GM19455 (cell line): ENCODE data around the gene DAND5.
"Not testable (repeated sequence)": the region's sequence is repeated elsewhere in the genome, so short reads cannot be mapped to it uniquely, and the experiment has no call there.

Experiments
- ATAC-seq: cut with Tn5 transposase; IDR thresholded peaks from one replicate; pipeline ENCODE4 v1.9.1; 2021; ENCODE audit not compliant: unreplicated experiment

DAND5 gene

DNA sequence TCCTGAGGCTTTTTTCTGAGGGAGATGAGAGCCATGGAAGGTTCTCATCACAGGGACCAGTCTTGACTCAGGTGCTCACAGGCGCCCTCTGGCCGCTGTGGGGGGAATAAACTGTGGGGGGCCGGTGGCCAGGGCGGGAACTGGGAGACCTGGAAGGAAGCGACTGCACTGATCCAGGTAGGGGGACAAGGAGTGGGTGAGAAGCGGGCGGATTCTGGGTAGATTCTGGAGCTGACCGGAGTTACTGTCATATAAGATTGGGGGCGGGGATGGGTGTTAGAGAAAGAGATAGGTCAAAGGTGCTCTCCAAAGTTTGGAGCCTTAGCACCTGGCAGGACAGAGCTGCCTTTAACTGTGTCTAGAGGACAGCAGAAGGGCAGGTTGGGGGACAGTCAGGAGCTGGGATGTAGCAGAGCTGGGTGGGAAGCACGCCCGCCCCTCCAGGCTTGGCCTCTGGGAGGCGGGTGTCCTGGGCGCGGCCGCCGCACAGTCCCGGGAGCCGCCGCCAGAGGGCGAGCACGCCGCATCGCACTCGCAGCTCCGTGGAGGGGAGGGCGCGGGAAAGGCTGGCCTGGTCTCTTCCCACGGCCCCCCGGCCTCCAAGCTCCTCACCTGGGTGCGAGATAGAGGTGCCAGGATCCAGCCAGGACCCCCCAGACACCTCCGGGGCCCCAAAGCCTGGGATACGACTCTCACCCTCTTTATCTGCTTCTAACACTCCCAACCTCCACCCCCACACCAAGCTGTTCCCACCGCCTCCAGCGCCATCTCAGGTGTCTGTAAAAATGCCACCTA, 4.2 kb upstream of the DAND5 start:
- ATAC-seq: no peak

- no peak for ATAC-seq
These were observed 3.6 kb upstream of the DAND5 start for GRCh38 chr19:12965812-12966135.

DNA sequence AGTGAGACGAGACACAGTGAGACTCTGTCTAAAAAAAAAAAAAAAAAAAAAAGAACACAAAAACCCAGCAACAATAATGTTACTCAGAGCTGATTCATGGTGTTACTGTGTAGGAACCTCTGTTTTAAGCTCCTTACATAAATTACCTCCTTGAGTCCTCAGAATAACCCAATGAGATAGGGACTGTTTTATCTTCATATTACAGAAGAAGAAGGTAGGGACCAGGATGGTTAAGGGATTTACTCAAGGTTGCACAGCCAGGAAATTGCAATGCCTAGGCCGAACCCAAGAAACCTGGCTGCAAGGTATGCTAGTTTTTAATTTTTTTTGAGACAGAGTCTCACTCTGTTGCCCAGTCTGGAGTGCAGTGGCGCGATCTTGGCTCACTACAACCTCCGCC, 1.5 kb upstream of the DAND5 start:
- ATAC-seq: no peak

DNA sequence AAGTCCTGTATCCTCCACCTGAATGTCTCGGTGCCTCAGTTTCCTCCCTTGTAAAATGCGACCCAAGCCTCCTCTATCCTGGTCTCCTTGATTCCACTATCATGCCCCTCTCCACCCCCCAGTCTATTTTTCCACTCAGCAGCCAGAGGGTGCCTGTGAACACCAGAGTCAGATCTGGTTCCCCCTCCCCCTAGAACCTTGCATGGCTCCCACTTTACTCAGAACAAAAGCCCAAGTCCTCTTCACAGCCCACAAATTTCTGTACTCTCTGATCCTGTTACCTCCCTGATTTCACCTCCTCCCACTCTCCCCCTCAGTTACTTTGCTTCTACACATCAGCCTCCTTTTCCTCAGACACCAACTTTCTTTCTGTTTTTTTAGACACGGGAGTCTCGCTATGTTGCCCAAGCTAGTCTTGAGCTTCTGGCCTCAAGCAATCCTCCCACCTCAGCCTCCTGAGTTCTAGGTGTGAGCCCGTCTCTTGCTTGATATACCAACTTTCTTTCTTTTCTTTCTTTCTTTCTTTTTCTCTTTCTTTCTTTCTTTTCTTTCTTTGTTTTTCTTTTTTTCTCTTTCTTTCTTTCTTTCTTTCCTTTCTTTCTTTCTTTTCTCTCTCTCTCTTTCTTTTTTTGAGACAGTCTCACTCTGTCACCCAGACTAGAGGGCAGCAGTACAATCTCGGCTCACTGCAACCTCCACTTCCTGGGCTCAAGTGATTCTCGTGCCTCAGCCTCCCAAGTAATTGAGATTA, 869 bp downstream of the DAND5 start:
- no peak for ATAC-seq

GRCh38 chr19:12973236-12973635, 3.9 kb downstream of the DAND5 start:
- no peak for ATAC-seq

DNA sequence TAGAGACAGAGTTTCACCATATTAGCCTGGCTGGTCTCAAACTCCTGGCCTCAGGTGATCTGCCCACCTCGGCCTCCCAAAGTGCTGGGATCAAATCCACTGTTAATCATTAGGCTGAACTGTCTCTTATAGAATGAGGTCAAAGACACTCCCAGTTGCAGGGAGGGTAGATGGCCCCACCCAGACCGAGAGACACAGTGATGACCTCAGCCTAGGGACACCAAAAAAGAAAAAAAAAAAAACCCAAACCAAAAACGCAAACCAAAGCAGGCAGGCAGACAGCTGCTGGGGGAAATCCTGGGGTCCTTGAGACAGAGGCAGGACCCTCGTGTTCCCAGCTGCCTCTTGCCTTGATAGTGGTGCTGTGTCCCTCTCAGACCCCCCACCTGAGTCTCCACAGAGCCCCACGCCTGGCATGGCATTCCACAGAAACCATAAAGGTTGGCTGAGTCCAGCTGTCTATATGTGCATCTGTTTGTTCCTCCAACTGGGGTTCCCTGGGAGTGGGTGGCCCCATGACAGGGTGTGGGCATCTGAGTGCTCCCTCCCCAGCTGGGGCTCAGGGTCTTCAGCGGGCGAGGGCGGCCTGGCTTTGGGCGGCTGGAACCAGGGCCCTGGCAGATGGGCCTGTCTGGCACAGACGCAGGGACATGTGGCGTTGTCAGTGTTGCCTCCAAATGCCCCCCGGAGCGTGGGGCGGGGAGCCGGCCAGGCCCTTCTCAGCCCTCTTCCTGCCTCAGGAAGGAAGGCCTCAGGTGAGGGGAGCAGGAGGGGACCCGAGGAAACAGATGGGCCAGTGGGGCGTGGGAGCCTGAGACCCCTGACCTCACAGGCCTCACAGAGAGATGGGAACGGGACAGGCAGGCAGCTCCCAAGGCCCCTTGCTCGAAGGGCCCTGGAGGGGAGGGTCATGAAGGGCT, 5.2 kb downstream of the DAND5 start:
- no peak for ATAC-seq

DNA sequence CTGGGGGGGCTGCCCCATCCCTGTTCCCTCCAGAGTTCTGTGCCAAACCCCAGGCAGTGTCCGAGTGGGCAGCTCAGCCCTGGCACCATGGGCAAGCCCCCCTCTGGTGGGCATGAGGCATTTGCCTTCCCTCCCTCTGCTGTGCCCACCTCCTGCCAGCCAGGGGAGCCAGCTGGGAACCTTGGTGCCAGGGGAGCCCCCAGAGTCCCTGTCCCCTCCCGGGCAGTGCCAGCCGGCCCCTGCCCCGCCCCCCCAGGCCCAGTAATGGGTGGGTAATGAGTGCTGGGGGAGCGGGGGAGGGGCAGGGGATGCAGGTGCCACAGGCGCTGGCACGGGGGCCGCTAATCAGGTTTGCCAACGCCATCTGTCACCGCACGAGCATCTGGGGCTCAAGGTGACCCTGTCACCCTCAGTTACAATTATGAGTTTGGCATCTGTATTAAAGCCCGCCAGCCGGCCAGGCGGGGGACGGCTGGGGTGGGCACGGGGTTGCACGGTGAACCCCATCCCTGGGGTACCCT, 5.9 kb downstream of the DAND5 start:
- ATAC-seq: no peak

DNA sequence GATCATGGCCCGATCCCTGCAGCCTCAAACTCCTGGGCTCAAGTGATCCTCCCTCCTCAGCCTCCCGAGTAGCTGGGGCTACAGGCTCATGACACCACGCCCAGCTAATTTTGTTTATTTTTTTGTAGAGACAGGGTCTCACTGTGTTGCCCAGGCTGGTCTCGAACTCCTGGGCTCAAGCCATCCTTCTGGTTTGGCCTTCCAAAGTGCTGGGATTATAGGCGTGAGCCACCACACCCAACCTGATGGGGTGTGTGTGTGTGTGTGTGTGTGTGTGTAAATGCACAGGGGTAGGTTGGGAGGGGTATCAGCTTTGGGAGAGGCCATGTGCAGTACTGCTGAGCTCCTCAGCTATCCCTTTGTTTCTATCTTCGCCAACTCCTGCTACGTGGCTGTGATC, 6.7 kb downstream of the DAND5 start:
- ATAC-seq: not testable (repeated sequence)

- no peak for ATAC-seq
These were observed 10.6 kb downstream of the DAND5 start for GRCh38 chr19:12979974-12980373.

GRCh38 chr19:12982648-12983047, 13.3 kb downstream of the DAND5 start:
- no peak for ATAC-seq

- no peak for ATAC-seq
These were observed 13.7 kb downstream of the DAND5 start for GRCh38 chr19:12983091-12983490.

- ATAC-seq: no peak
These were observed 14.3 kb downstream of the DAND5 start for GRCh38 chr19:12983542-12984142.

DNA sequence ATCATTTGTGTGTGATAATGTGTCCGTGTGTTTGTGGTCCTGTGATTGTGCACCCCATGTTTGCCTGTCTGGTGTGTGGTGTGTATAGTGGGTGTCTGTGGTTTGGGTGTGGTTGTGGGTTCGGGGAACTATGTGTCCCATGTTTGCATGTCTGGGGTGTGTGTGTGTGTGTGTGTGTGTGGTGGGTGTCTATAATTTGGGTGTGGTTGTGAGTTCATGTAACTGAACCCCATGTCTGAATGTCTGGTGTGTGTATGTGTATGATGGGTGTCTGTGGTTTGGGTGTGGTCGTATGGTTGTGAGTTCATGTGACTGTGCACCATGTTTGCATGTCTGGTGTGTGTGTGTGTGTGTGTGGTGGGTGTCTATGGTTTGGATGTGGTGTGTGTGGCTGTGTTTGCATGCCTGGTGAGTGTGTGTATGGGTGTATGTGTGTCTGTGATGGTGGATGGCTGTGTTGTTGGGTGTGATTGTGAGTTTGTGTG, 14.8 kb downstream of the DAND5 start:
- ATAC-seq: no peak

- ATAC-seq: no peak
These were observed 15.3 kb downstream of the DAND5 start for GRCh38 chr19:12984683-12985048.

- no peak for ATAC-seq
These were observed 15.8 kb downstream of the DAND5 start for GRCh38 chr19:12985049-12985776.

DNA sequence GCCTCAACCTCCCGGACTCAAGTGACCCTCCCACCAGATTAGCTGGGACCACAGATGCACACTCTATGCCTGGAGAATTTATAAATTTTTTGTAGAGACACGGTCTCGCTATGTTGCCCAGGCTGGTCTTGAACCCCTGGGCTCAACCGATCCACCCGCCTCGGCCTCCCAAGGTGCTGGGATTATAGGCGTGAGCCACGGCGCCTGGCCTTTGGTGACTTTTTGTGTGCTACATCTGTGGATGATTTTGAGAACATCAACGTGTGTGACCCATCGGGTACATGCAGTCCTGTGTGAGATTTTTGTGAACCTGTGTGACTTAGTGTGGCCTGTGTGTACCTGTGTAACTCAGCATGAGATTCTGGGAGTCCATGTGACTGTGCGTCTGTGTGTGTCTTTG, 17.4 kb downstream of the DAND5 start:
- ATAC-seq: no peak

- ATAC-seq: no peak
These were observed 17.8 kb downstream of the DAND5 start for GRCh38 chr19:12987190-12987589.

DNA sequence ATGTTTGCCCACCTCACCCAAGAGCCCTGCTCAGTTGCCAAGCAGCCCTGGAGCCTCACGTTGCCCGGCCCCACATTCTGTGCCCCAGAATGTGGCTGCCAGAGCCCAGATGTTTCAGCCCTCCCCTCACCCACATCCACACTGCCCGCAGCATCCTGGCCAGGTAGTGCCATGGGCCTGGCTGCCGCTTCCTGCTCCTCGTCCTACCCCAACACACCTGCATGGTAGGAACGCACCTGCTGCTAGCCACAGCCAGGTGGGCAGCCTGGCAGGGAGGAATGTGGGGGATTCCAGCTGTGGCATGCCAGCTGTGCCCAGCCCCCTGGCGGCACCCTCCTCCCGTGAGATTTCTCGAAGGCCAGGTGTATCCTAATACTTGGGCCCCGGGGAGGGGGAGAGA, 18.4 kb downstream of the DAND5 start:
- no peak for ATAC-seq

DNA sequence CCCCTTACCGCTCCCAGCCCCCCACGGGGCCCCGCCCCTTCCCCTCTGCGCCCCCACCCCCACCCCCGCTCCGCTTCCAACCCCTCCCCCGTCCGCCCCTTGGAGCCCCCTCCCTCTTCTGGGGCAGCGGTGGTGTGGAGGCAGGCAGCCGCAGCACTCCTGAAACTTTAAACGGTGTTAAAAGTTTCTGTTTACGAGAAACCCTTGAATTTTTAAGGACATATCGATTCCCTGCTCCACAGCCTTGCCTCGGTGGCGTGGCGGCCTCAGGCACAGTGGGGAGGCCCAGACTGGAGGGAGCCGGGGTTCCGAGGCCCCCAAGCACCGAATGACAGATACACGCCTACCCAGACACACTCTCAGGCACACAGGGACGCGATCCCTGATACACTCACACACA, 21.1 kb downstream of the DAND5 start:
- no peak for ATAC-seq

DNA sequence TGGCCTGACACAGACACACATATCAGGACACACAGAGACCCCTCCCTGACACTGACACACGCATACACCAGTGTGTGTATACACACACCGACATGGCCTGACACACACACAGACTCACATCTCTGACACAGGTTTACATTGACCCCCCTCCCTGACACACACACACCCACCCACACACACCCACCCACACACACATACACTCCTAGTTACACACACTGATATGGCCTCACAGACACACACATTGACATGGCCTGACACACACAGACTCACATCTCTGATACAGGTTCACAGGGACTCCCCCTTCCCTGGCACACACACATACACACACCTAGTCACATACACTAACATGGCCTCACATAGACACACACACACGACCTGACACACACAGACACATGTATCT, 21.5 kb downstream of the DAND5 start:
- no peak for ATAC-seq
